OCI-LY7 (cell line): Measurements from ENCODE around the gene NUP58. TPM values are rescaled to one million over a fixed set of nuclear protein-coding genes. Genes with fewer than 3 reads are reported as not detected.

Source experiments
- BruUV-seq: library from RNA; stranded (reverse); fragments of 400-500 nt; replicated peaks from 2 replicates; lab custom pipeline; 2021; lab: Mats Ljungman, UMichigan
- CTCF ChIA-PET: fragments of 300-600 bp; sonication (Branson Sonifier 250); formaldehyde crosslinking; loops from one replicate; lab custom pipeline; 2022; ENCODE audit warnings: antibody characterized with exemption; ENCODE audit not compliant: unreplicated experiment; lab: Charles Lee
- POLR2A ChIA-PET: fragments of 300-600 bp; sonication (Branson Sonifier 250); formaldehyde crosslinking; loops from one replicate; lab custom pipeline; 2022; ENCODE audit warnings: antibody characterized with exemption; lab: Charles Lee
- DNase-seq: peaks from one replicate; pipeline ENCODE4 v3.0.0-alpha.2; 2015; ENCODE audit warnings: low spot score
- H2AFZ ChIP-seq: fragments of 200-600 bp; sonication (generic), shearing (Covaris generic); 2 replicates; pipeline ENCODE4 v1.6.1; 2014; ENCODE audit warnings: mild to moderate bottlenecking, antibody characterized with exemption, low read length, moderate library complexity
- H3K27ac ChIP-seq: fragments of 200-600 bp; sonication (generic); 2 replicates; pipeline ENCODE4 v1.5.1; 2014; ENCODE audit warnings: mixed run types, low read depth, mild to moderate bottlenecking, moderate library complexity, low read length, inconsistent platforms; ENCODE audit not compliant: poor library complexity, severe bottlenecking
- H3K36me3 ChIP-seq: fragments of 200-600 bp; sonication (generic); 2 replicates; pipeline ENCODE4 v1.6.1; 2014; ENCODE audit warnings: mild to moderate bottlenecking, antibody characterized with exemption, low read length, moderate library complexity, mixed read lengths; ENCODE audit not compliant: insufficient read depth
- H3K4me1 ChIP-seq: fragments of 200-600 bp; sonication (generic); 2 replicates; pipeline ENCODE4 v1.5.1; 2014; ENCODE audit warnings: mild to moderate bottlenecking, low read length; ENCODE audit not compliant: insufficient read depth, poor library complexity, severe bottlenecking
- H3K4me2 ChIP-seq: fragments of 200-600 bp; sonication (generic); 2 replicates; pipeline ENCODE4 v1.6.1; 2014; ENCODE audit warnings: mild to moderate bottlenecking, low read length
- H3K4me3 ChIP-seq: fragments of 200-600 bp; sonication (generic); 2 replicates; pipeline ENCODE4 v1.5.1; 2014; ENCODE audit warnings: mild to moderate bottlenecking, low read depth, low read length; ENCODE audit not compliant: poor library complexity, severe bottlenecking
- H3K79me2 ChIP-seq: fragments of 200-600 bp; sonication (generic); 2 replicates; pipeline ENCODE4 v1.6.1; 2016; ENCODE audit warnings: low read depth, mild to moderate bottlenecking, low read length, moderate library complexity, mixed read lengths; ENCODE audit not compliant: insufficient read depth
- H3K9me2 ChIP-seq: fragments of 200-600 bp; sonication (generic); 2 replicates; pipeline ENCODE4 v1.6.1; 2016; ENCODE audit warnings: mild to moderate bottlenecking, low read length, mixed read lengths; ENCODE audit not compliant: insufficient read depth
- H3K9me3 ChIP-seq: fragments of 200-600 bp; sonication (generic); 2 replicates; pipeline ENCODE4 v1.6.1; 2014; ENCODE audit warnings: mild to moderate bottlenecking, mixed run types, low read length, mixed read lengths
- H4K20me1 ChIP-seq: fragments of 200-600 bp; sonication (generic); 2 replicates; pipeline ENCODE4 v1.6.1; 2014; ENCODE audit warnings: mild to moderate bottlenecking, antibody characterized with exemption, low read length, moderate library complexity, mixed read lengths; ENCODE audit not compliant: insufficient read depth
- EZH2phosphoT487 ChIP-seq: fragments of 200-600 bp; sonication (generic); IDR thresholded peaks from 2 replicates; pipeline ENCODE4 v1.6.1; 2018; ENCODE audit warnings: low read depth, borderline replicate concordance, mild to moderate bottlenecking, mixed run types, antibody characterized with exemption, low read length, moderate library complexity, mixed read lengths
- intact Hi-C: fragments of 100-400 bp; cut with micrococcal nuclease; formaldehyde crosslinking; loops from one replicate; pipeline ENCODE4 v1.10.0; 2022; ENCODE audit not compliant: unreplicated experiment
- total RNA-seq, 2 experiments: library from RNA; depleted of rRNA in 1 of 2; stranded (reverse); fragments of >200 nt in 1 of 2; shearing (Covaris generic) in 1 of 2; gene quantifications; 2 replicates each; pipeline ENCODE4 v1.2.3, GENCODE V29; 2014 to 2022
- TF ChIP-seq, protein P1 (sequence below): fragments of 200-600 bp; sonication (generic); conservative IDR thresholded peaks from 2 replicates; pipeline ENCODE4 v1.5.1; 2014; ENCODE audit warnings: mild to moderate bottlenecking, antibody characterized with exemption, low read length, moderate library complexity, mixed read lengths

The NUP58 gene
- total RNA-seq, 2 experiments from 2014 or later, result 82.7 to 127 TPM

DNA sequence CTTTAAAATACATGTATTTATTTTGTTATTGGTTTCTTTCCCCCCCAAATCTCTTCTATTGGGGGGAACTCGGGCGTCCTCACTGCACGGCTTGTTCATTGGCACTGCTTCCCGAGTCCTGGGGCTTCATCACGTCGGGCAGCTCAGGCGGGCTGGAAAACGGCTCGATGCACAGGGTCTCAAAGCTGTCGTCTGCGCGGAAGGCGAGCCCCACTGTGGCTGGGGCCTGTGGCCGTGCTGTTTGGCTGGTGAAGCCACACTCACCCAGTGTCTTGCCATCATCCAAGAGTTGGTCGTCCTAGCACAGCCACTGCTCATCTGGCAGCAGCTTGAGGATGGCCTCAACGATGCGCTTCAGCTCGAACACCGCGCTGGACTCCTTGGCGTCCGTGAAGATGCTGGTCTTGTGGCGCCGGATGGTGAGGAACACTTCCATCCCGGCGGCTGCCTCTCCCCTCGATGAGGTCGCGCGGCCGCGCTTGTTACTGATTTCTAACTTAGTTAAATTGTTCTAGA lies 64.4 kb downstream of the NUP58 start:
- Histone ChIP-seq H3K4me1 (no peaks in the 10 kb centered on the region), H3K4me2 (no peak overlapping the region), H3K27ac (no peak overlapping the region), H3K9me2 (no peaks in the 10 kb centered on the region), H4K20me1 (no peaks in the 10 kb centered on the region), H3K4me3 (no peak overlapping the region), H3K36me3 (no peaks in the 10 kb centered on the region), H2AFZ (no peak overlapping the region), H3K79me2 (no peaks in the 10 kb centered on the region), H3K9me3 (no peaks in the 10 kb centered on the region)
- no TSS peak for BruUV-seq
- CTCF ChIA-PET, result no interaction called here
- POLR2A ChIA-PET, result interaction anchor here (0.8 kb wide), 1 partner anchor 9 kb away, joined by 4 read pairs; no protein-coding TSS in a partner anchor
- intact Hi-C loops, result no loop called here
- no peak for TF ChIP-seq EZH2phosphoT487
- TF ChIP-seq, protein P1, sequence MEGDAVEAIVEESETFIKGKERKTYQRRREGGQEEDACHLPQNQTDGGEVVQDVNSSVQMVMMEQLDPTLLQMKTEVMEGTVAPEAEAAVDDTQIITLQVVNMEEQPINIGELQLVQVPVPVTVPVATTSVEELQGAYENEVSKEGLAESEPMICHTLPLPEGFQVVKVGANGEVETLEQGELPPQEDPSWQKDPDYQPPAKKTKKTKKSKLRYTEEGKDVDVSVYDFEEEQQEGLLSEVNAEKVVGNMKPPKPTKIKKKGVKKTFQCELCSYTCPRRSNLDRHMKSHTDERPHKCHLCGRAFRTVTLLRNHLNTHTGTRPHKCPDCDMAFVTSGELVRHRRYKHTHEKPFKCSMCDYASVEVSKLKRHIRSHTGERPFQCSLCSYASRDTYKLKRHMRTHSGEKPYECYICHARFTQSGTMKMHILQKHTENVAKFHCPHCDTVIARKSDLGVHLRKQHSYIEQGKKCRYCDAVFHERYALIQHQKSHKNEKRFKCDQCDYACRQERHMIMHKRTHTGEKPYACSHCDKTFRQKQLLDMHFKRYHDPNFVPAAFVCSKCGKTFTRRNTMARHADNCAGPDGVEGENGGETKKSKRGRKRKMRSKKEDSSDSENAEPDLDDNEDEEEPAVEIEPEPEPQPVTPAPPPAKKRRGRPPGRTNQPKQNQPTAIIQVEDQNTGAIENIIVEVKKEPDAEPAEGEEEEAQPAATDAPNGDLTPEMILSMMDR, result no peak
- DNase-seq, result no peak

- intact Hi-C loops, result no loop called here
- no peaks in the 10 kb centered on the region for H3K9me3 ChIP-seq
- no peak overlapping the region for H3K4me2 ChIP-seq
- no peak overlapping the region for H3K27ac ChIP-seq
- H4K20me1 ChIP-seq, result no peaks in the 10 kb centered on the region
- no peaks in the 10 kb centered on the region for H3K4me1 ChIP-seq
- no peak overlapping the region for H3K4me3 ChIP-seq
- ChIA-PET POLR2A (interaction anchor here (0.7 kb wide), 1 partner anchor 54 kb away, joined by 3 read pairs; no protein-coding TSS in a partner anchor), CTCF (interaction anchor here (0.6 kb wide), 1 partner anchor 234 kb away, joined by 4 read pairs; no protein-coding TSS in a partner anchor)
- no peak overlapping the region for H2AFZ ChIP-seq
- H3K9me2 ChIP-seq, result no peaks in the 10 kb centered on the region
- H3K79me2 ChIP-seq, result no peaks in the 10 kb centered on the region
- TF ChIP-seq EZH2phosphoT487, result no peak
- TF ChIP-seq, protein P1, result no peak
- no peak for DNase-seq
- no TSS peak for BruUV-seq
- H3K36me3 ChIP-seq, result no peaks in the 10 kb centered on the region
Observed at GRCh38 chr13:25371158-25371874, 69.9 kb downstream of the NUP58 start.

DNA sequence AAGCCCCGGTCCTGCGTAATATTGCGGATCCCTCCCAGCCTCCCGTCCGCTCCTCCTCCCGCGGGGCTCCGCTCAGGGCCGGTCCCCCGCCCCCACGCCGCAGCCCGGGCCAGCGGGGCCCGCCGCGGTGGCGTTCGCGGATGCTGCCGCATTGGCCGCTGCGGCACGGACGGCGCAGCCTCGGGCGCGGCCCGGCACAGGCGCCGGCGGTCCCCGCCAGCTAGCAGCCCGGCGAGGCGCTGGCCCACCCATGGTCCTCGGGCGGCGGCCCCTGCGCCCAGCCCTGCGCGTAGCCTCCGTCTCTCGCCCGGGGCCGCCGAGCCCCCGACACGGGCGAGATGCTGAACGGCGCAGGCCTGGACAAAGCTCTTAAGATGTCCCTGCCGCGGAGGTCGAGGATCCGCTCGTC lies 70.5 kb downstream of the NUP58 start, which contains the start of gene ATP8A2:
Gene ATP8A2 (plus strand): TSS at position 100 of the 409 bp plus-strand sequence. CDS start 239 bp downstream, at position 339.
- CTCF ChIA-PET, result interaction anchor here (0.6 kb wide), 1 partner anchor 233 kb away, joined by 4 read pairs; no protein-coding TSS in a partner anchor
- no peaks in the 10 kb centered on the region for H3K9me2 ChIP-seq

More for the DNA sequence above, 70.5 kb downstream of the NUP58 start, which contains the start of gene ATP8A2:
- no peak for DNase-seq
- Histone ChIP-seq H3K9me3 (no peaks in the 10 kb centered on the region), H3K4me1 (no peaks in the 10 kb centered on the region), H3K4me2 (no peak within 1 kb of the TSS), H3K27ac (no peak within 1 kb of the TSS), H3K36me3 (no peaks in the 10 kb centered on the region), H3K79me2 (no peaks in the 10 kb centered on the region), H3K4me3 (no peak within 1 kb of the TSS), H4K20me1 (no peaks in the 10 kb centered on the region), H2AFZ (no peak within 1 kb of the TSS)
- intact Hi-C loops, result no loop called here
- POLR2A ChIA-PET, result no interaction called here
- BruUV-seq, result no TSS peak
- TF ChIP-seq EZH2phosphoT487, result no peak
- TF ChIP-seq, protein P1, result no peak
